Adrenal gland (tissue), 5 donors: ENCODE results near the gene ADSS2.

Experiments used
- CTCF ChIP-seq, 6 experiments: fragments of 450-650 bp in 4 of 6; fragments of 200-600 bp in 2 of 6; sonication (generic) in 1 of 6; IDR thresholded peaks; 1 replicate in 5 of 6; 2 replicates in 1 of 6; pipeline versions ENCODE4 v1.5.1 to v1.8.0; 2016 to 2021; ENCODE audit warnings: antibody characterized with exemption in 6 of 6, mild to moderate bottlenecking in 2 of 6, moderate library complexity in 1 of 6
- POLR2A ChIP-seq, 2 donors: fragments of 450-650 bp; IDR thresholded peaks; one replicate each; pipeline ENCODE4 v1.6.1; 2017; ENCODE audit warnings: antibody characterized with exemption in 2 of 2, mild to moderate bottlenecking in 2 of 2, moderate library complexity in 1 of 2
- donor health status: DM: no; HTN: no; CAD: no.

- TF ChIP-seq CTCF (IDR thresholded peaks at IDR 0.05) (no peak), POLR2A (IDR thresholded peaks at IDR 0.05) (peak; percentile 88)
Observed at GRCh38 chr1:244451539-244451950, at the start of gene ADSS2.
